NCI-H2196 treated with DMSO at 0.1 percent for 48 hours (cell line): ENCODE results near the gene UFC1.

Source experiments
- DNase-seq: peaks from one replicate; lab custom pipeline; 2025; ENCODE audit not compliant: unreplicated experiment; lab: John Stamatoyannopoulos, UW

UFC1 gene

GRCh38 chr1:161168906-161169305, 15.1 kb downstream of the UFC1 start:
- no peak for DNase-seq

- no peak for DNase-seq
Observed at GRCh38 chr1:161171191-161171590, 17.4 kb downstream of the UFC1 start.

- no peak for DNase-seq
Observed at GRCh38 chr1:161171696-161172095, 17.9 kb downstream of the UFC1 start.

GRCh38 chr1:161172349-161172748, 18.6 kb downstream of the UFC1 start:
- DNase-seq, result no peak

GRCh38 chr1:161172776-161173376, 19.1 kb downstream of the UFC1 start:
- no peak for DNase-seq

- DNase-seq, result no peak
Observed at GRCh38 chr1:161173711-161174110, 19.9 kb downstream of the UFC1 start.

GRCh38 chr1:161174911-161175310, 21.1 kb downstream of the UFC1 start:
- DNase-seq, result no peak

- DNase-seq, result no peak
Observed at GRCh38 chr1:161175771-161176453, 22.1 kb downstream of the UFC1 start.

- DNase-seq, result no peak
Observed at GRCh38 chr1:161176468-161177111, 22.8 kb downstream of the UFC1 start.

- DNase-seq, result peak; percentile 71
Observed at GRCh38 chr1:161177112-161177935, 23.5 kb downstream of the UFC1 start, which contains the start of gene B4GALT3. Gene B4GALT3, minus strand, starts transcription at chr1:161177507. Its CDS starts 1,447 bp downstream, at chr1:161176060.

GRCh38 chr1:161177936-161178244, 24.1 kb downstream of the UFC1 start:
- no peak for DNase-seq

- no peak for DNase-seq
Observed at GRCh38 chr1:161179698-161180097, 25.9 kb downstream of the UFC1 start.

GRCh38 chr1:161180639-161181038, 26.9 kb downstream of the UFC1 start:
- no peak for DNase-seq

GRCh38 chr1:161182214-161182613, 28.4 kb downstream of the UFC1 start:
- no peak for DNase-seq

GRCh38 chr1:161185282-161185682, 31.5 kb downstream of the UFC1 start:
- no peak for DNase-seq

GRCh38 chr1:161185732-161186311, 32.0 kb downstream of the UFC1 start:
- DNase-seq, result no peak

GRCh38 chr1:161187311-161187710, 33.5 kb downstream of the UFC1 start:
- no peak for DNase-seq

GRCh38 chr1:161188381-161188780, 34.6 kb downstream of the UFC1 start:
- no peak for DNase-seq

- no peak for DNase-seq
Observed at GRCh38 chr1:161189036-161189435, 35.3 kb downstream of the UFC1 start.

GRCh38 chr1:161190962-161191521, 37.3 kb downstream of the UFC1 start:
- DNase-seq, result no peak

- DNase-seq, result no peak
Observed at GRCh38 chr1:161191971-161192370, 38.2 kb downstream of the UFC1 start.
